ENCODE measurements around the gene PHF5A. TPM values are rescaled to one million over a fixed set of nuclear protein-coding genes. Genes with fewer than 3 reads are reported as not detected.

PHF5A gene
- polyA plus RNA-seq, 2 of the 4 experiments (the other 2 are of a cell fraction), result 80.1 to 82.6 TPM

DNA sequence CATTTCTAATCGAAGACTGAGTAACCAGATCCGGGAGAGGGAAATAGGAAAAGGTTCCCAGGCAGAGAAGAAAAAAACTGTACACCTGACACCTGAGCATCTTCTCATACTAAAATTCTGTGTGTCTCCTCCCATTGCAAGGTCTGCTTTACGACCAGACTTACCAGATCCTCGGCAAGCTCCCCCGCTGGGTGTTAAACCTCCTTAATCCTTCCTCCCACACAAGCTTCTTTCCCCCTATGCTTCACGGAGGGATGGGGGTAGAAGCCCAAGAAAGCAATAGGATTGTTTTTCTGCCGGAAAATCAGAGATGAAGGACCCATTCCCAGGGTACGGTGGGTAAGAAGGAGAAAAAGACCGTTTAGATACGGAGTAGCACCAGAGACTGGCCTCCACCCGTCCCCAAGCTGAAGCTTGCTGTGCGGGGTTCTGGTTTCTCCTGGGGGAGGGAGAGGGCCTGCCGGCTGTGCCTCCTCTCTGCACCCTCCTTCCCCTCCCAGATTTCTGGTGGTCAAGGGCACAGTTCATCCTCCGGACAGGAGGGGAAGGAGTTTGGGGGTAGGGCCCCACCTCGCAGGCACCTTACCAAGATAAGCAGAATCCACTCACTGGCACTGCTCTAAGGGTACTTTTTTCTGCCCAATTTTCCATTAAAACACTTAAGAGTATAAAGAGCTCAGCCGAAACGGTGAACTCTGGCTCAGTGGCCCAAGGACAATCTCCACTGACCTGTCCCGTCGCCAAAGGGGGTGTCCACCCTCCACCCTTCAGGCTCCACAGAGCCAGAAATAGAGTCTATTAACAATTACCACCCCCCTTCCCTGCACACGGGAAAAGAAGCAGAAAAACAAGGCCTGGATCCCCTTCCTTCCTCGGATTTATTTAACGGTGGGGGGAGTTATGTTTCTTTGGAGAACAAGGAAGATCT is 23.1 kb downstream of the PHF5A start:
- FAIRE-seq (no peak), ATAC-seq (no peak), DNase-seq (ENCODE audit: low read depth in 1 of 2, low spot score in 1 of 2) (peak in 1 of 2 experiments; percentile 30)
- Histone ChIP-seq H3K4me1 (peaks cover 15% of the 10 kb centered on the region), H3K4me2 (peak overlapping the region; percentile 94), H3K4me3 (peak overlapping the region; percentile 96), H3K9me3 (no peaks in the 10 kb centered on the region), H3K27ac (peak overlapping the region; percentile 100)
- CTCF ChIA-PET, result interaction anchor here (0.6 to 1.7 kb wide), 4 partner anchors 10 to 73 kb away, joined by 3 to 5 read pairs (median 4); no protein-coding TSS in a partner anchor
- POLR2A ChIA-PET, result interaction anchor here (0.9 to 2.6 kb wide), 8 partner anchors 9 to 522 kb away, joined by 3 to 41 read pairs (median 7); partner anchors contain the start of genes ACO2, PHF5A and TEF
- WGBS (ENCODE audit: missing lambda C conversion rate), result 1% methylated on average over 21 of the region's 22 CpGs
- TF ChIP-seq JUNB (IDR thresholded peaks at IDR 0.05) (no peak), ZSCAN20 (CRISPR knock-in tag; IDR thresholded peaks at IDR 0.05) (no peak), USF2 (IDR thresholded peaks at IDR 0.05) (no peak), TFCP2L1 (CRISPR knock-in tag; IDR thresholded peaks at IDR 0.05) (no peak), RAD21 (conservative IDR thresholded peaks at IDR 0.05 in 1 of 2, IDR thresholded peaks at IDR 0.05 in 1 of 2) (no peak), ESRRA (IDR thresholded peaks at IDR 0.05; ENCODE audit: borderline replicate concordance, low read length) (no peak), ZC3H11A (IDR thresholded peaks at IDR 0.05) (no peak), BHLHE40 (IDR thresholded peaks at IDR 0.05; ENCODE audit: low read depth, low read length) (no peak), FOSB (CRISPR knock-in tag; IDR thresholded peaks at IDR 0.05) (no peak), POLR2A (IDR thresholded peaks at IDR 0.05; ENCODE audit: low read length) (no peak), HOXA7 (CRISPR knock-in tag; IDR thresholded peaks at IDR 0.05) (no peak), ATOH8 (CRISPR knock-in tag; IDR thresholded peaks at IDR 0.05; ENCODE audit: low read depth) (no peak), MAFK (IDR thresholded peaks at IDR 0.05; ENCODE audit: partially characterized antibody) (no peak), HOXB13 (CRISPR knock-in tag; IDR thresholded peaks at IDR 0.05; ENCODE audit: low read depth) (no peak), MAZ (IDR thresholded peaks at IDR 0.05; ENCODE audit: borderline replicate concordance, low read depth, low read length) (no peak), CTCF (IDR thresholded peaks at IDR 0.05) (no peak), HDAC2 (IDR thresholded peaks at IDR 0.05) (no peak)
- TF ChIP-seq, protein P1, sequence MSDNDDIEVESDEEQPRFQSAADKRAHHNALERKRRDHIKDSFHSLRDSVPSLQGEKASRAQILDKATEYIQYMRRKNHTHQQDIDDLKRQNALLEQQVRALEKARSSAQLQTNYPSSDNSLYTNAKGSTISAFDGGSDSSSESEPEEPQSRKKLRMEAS (IDR thresholded peaks at IDR 0.05), result no peak
- TF ChIP-seq, protein P2, sequence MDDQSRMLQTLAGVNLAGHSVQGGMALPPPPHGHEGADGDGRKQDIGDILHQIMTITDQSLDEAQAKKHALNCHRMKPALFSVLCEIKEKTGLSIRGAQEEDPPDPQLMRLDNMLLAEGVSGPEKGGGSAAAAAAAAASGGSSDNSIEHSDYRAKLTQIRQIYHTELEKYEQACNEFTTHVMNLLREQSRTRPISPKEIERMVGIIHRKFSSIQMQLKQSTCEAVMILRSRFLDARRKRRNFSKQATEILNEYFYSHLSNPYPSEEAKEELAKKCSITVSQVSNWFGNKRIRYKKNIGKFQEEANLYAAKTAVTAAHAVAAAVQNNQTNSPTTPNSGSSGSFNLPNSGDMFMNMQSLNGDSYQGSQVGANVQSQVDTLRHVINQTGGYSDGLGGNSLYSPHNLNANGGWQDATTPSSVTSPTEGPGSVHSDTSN (IDR thresholded peaks at IDR 0.05), result no peak

DNA sequence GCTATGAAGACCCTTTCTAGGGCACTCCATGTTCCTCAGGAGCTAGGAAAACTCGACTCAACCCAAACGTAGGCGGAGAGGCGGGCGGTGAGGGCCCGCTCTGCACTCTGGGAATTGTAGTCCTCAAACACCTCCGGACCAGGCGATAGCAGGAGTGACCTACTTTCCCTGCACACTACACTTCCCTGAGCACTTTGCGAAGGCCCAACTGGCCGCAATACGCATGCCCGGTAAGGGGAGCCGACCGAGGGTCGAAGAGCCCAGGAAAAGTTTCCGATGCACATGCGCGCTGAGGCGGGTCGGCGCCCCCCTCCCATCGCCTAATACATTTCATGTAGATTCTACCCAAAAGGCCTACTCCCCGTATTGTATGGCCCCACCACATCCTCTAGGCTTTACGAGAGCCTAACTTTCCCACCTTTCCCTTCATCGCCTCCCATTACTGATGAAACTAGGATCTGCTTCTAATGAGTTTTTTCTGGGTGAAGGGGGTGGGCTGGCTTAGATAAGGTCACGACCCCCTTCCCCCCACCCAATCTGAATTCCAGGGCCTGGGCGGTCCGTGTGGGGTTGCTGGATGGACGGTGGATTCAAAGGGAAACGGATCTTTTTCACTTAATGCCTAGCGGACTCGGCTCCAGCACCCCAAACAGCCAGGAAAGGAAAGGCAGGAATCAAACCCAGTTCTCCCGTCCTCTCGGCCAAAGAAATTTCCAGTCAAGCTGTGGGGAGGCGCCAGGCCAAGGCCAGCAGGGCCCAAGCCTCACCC is 23.9 kb downstream of the PHF5A start:
- FAIRE-seq, result no peak
- ChIA-PET CTCF (interaction anchor here (1.7 to 2.4 kb wide), 2 partner anchors 41 to 83 kb away, joined by 4 to 5 read pairs; no protein-coding TSS in a partner anchor), POLR2A (interaction anchor here (0.9 to 2.6 kb wide), 2 partner anchors 24 to 63 kb away, joined by 4 to 20 read pairs; partner anchors contain the start of genes ACO2, PHF5A and TEF)
- ATAC-seq, result peak; percentile 66 to 79
- WGBS (ENCODE audit: missing lambda C conversion rate), result 2% methylated on average over 30 of the region's 35 CpGs
- H3K4me2 ChIP-seq, result peak overlapping the region; percentile 94
- TF ChIP-seq KDM1A (IDR thresholded peaks at IDR 0.05; ENCODE audit: low read depth) (no peak), JUN (IDR thresholded peaks at IDR 0.05) (peak in 1 of 2 experiments; percentile 42; a peak in 1 of 5 replicates)
- peak; percentile 77 to 96 for DNase-seq (ENCODE audit: low read depth in 1 of 2, low spot score in 1 of 2)
- H3K4me3 ChIP-seq, result peak overlapping the region; percentile 96
- peaks cover 15% of the 10 kb centered on the region for H3K4me1 ChIP-seq
- H3K9me3 ChIP-seq, result no peaks in the 10 kb centered on the region
- peak overlapping the region; percentile 100 for H3K27ac ChIP-seq

Data from A549 (cell line).